ENCODE measurements around the gene PALLD. TPM values are rescaled to one million over a fixed set of nuclear protein-coding genes. Genes with fewer than 3 reads are reported as not detected.

The PALLD gene
- total RNA-seq, 1 experiment from 2014 or later: 23.7 TPM

DNA sequence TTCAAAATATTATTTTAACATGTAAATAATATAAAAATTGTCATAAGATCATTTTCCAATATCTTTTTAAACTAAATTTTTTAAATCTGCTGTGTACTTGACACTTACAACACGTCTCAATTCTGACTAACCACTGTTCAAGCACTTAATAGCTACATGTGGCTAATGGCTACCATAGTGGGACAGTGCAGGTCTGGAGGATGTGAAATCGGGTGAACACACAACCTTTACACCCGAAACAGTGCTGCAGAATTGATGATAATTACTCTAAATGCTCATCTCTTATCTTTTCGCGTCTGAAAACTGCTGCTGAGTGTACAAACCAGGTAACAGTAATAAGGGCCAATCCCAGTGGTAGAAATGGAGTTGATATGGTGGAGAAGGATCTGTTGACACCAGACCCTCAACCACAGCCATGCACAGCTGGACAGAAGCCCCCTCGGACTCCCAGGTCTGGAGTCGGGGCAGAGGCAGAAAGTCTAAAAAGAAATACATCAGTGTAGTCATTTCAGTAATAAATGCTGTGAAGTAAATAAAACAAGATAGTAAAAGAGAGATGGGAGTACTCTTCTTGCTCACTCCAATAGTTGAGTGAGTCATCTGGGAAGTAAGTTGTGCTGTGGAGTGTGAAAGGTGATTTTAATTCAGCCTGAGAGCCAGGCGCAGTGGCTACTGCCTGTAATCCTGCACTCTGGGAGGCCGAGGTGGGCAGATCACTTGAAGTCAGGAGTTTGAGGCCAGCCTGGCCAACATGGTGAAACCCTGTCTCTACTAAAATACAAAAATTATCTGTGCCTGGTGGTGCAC, 363.2 kb downstream of the PALLD start:
- no peak for TF ChIP-seq ZNF396 (CRISPR knock-in tag; IDR thresholded peaks at IDR 0.05; ENCODE audit: borderline replicate concordance)
- TF ChIP-seq HMGA2 (CRISPR knock-in tag; IDR thresholded peaks at IDR 0.05): no peak
- TF ChIP-seq RORB (CRISPR knock-in tag; IDR thresholded peaks at IDR 0.05): no peak
- no peak for TF ChIP-seq USF1 (CRISPR knock-in tag; IDR thresholded peaks at IDR 0.05)
- no peak for TF ChIP-seq ESRRA (CRISPR knock-in tag; IDR thresholded peaks at IDR 0.05; ENCODE audit: borderline replicate concordance)
- TF ChIP-seq, protein P1, sequence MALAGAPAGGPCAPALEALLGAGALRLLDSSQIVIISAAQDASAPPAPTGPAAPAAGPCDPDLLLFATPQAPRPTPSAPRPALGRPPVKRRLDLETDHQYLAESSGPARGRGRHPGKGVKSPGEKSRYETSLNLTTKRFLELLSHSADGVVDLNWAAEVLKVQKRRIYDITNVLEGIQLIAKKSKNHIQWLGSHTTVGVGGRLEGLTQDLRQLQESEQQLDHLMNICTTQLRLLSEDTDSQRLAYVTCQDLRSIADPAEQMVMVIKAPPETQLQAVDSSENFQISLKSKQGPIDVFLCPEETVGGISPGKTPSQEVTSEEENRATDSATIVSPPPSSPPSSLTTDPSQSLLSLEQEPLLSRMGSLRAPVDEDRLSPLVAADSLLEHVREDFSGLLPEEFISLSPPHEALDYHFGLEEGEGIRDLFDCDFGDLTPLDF (CRISPR knock-in tag; IDR thresholded peaks at IDR 0.05): no peak
- no peak for TF ChIP-seq ATF1 (CRISPR knock-in tag; IDR thresholded peaks at IDR 0.05)
- no peak for TF ChIP-seq FOXK1 (CRISPR knock-in tag; IDR thresholded peaks at IDR 0.05)
- no peak for TF ChIP-seq PRRX2 (CRISPR knock-in tag; IDR thresholded peaks at IDR 0.05)
- TF ChIP-seq CREB1 (CRISPR knock-in tag; IDR thresholded peaks at IDR 0.05): no peak
- no peak for TF ChIP-seq STAT6 (CRISPR knock-in tag; conservative IDR thresholded peaks at IDR 0.05; ENCODE audit: low read depth)
- Mint-ChIP-seq H3K4me3 (no peak overlapping the region), H3K4me1 (peaks cover 39% of the 10 kb centered on the region), H3K9me3 (peaks cover 8% of the 10 kb centered on the region), H3K27ac (peak overlapping the region; percentile 46; the same call in 1 of the 2 replicates), H3K36me3 (peaks cover 9% of the 10 kb centered on the region), H3K27me3 (ENCODE audit: low read depth) (no peaks in the 10 kb centered on the region)
- DNase-seq (ENCODE audit: low spot score): no peak
- ChIA-PET POLR2A (no interaction called here), CTCF (no interaction called here)
- ATAC-seq: no peak

- no peak overlapping the region for H3K4me3 Mint-ChIP-seq
- POLR2A ChIA-PET: no interaction called here
- peaks cover 6% of the 10 kb centered on the region for H3K9me3 Mint-ChIP-seq
- peaks cover 45% of the 10 kb centered on the region for H3K4me1 Mint-ChIP-seq
- no peak for DNase-seq (ENCODE audit: low spot score)
- CTCF ChIA-PET: no interaction called here
- no peak overlapping the region for H3K27ac Mint-ChIP-seq
- no peak for ATAC-seq
- H3K36me3 Mint-ChIP-seq: peaks cover 7% of the 10 kb centered on the region
- H3K27me3 Mint-ChIP-seq (ENCODE audit: low read depth): no peaks in the 10 kb centered on the region
- TF ChIP-seq ZBTB43 (CRISPR knock-in tag; IDR thresholded peaks at IDR 0.05) (no peak), FOXP4 (CRISPR knock-in tag; IDR thresholded peaks at IDR 0.05) (no peak), JUN (CRISPR knock-in tag; IDR thresholded peaks at IDR 0.05) (no peak), ZNF671 (CRISPR knock-in tag; IDR thresholded peaks at IDR 0.05) (no peak), EMX1 (CRISPR knock-in tag; IDR thresholded peaks at IDR 0.05) (no peak), MYBL2 (CRISPR knock-in tag; IDR thresholded peaks at IDR 0.05) (no peak), GRHL2 (CRISPR knock-in tag; IDR thresholded peaks at IDR 0.05; ENCODE audit: insufficient replicate concordance, severe bottlenecking) (no peak), KAT7 (CRISPR knock-in tag; IDR thresholded peaks at IDR 0.05; ENCODE audit: borderline replicate concordance) (no peak), ERG (CRISPR knock-in tag; IDR thresholded peaks at IDR 0.05) (no peak), ATF2 (CRISPR knock-in tag; IDR thresholded peaks at IDR 0.05; ENCODE audit: borderline replicate concordance, low read depth) (no peak), OVOL2 (CRISPR knock-in tag; IDR thresholded peaks at IDR 0.05; ENCODE audit: borderline replicate concordance) (no peak)
- TF ChIP-seq, protein P2, sequence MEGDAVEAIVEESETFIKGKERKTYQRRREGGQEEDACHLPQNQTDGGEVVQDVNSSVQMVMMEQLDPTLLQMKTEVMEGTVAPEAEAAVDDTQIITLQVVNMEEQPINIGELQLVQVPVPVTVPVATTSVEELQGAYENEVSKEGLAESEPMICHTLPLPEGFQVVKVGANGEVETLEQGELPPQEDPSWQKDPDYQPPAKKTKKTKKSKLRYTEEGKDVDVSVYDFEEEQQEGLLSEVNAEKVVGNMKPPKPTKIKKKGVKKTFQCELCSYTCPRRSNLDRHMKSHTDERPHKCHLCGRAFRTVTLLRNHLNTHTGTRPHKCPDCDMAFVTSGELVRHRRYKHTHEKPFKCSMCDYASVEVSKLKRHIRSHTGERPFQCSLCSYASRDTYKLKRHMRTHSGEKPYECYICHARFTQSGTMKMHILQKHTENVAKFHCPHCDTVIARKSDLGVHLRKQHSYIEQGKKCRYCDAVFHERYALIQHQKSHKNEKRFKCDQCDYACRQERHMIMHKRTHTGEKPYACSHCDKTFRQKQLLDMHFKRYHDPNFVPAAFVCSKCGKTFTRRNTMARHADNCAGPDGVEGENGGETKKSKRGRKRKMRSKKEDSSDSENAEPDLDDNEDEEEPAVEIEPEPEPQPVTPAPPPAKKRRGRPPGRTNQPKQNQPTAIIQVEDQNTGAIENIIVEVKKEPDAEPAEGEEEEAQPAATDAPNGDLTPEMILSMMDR (IDR thresholded peaks at IDR 0.05): no peak
Observed at GRCh38 chr4:168860827-168861226, 364.0 kb downstream of the PALLD start.

Measured in WTC11 (cell line).